Hepatocyte (in vitro differentiated cells): ENCODE results near the gene ADCY1.

Experiments
- CTCF ChIP-seq: fragments of 200-600 bp; sonication (generic); IDR thresholded peaks from 2 replicates; pipeline ENCODE4 v1.5.1; 2016; ENCODE audit warnings: antibody characterized with exemption, mild to moderate bottlenecking; ENCODE audit not compliant: poor library complexity
- EZH2 ChIP-seq: fragments of 200-600 bp; sonication (generic); IDR thresholded peaks from 2 replicates; pipeline ENCODE4 v1.6.1; 2016; ENCODE audit warnings: antibody characterized with exemption, mild to moderate bottlenecking, borderline replicate concordance
- EZH2phosphoT487 ChIP-seq: fragments of 200-600 bp; sonication (generic); IDR thresholded peaks from one replicate; pipeline ENCODE4 v1.6.1; 2018; ENCODE audit warnings: antibody characterized with exemption, mild to moderate bottlenecking, low read depth, moderate library complexity; ENCODE audit not compliant: unreplicated experiment, severe bottlenecking

DNA sequence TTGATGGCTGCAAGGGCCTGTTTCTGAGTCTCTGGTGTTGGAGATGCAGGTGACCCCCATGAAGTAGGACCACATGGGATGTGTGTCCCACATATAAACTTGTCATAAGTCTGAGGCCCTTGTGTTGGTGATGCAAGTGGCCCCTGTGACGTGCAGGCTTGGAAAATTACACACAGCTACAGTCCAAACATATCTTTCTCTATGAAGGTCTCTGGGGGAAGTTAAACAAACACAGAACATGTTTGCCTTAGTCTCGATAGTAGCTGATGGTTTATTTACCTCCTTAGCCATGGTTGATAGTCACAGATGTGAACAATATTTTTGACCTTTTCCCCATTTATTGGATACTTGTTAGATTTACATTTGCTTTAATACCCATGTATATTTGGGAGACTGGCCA, 64.7 kb downstream of the ADCY1 start:
- TF ChIP-seq CTCF (no peak), EZH2 (no peak), EZH2phosphoT487 (no peak)
